OCI-LY3 (cell line): ENCODE results near the gene MYBPC3.
"Not testable (repeated sequence)": the region's sequence is repeated elsewhere in the genome, so short reads cannot be mapped to it uniquely, and the experiment has no call there.

Source experiments
- H2AFZ ChIP-seq: fragments of 200-600, 300-600 bp; shearing (Covaris generic); 2 replicates; pipeline ENCODE4 v1.6.0; 2014; ENCODE audit warnings: antibody characterized with exemption, low read depth, low read length
- H3K27ac ChIP-seq: fragments of 200-600, 300-600 bp; sonication (generic); 2 replicates; pipeline ENCODE4 v1.5.1; 2014; ENCODE audit warnings: mild to moderate bottlenecking, low read length, moderate library complexity, mixed read lengths
- H3K27me3 ChIP-seq: fragments of 200-600, 300-600 bp; sonication (generic); 2 replicates; pipeline ENCODE4 v1.6.1; 2014; ENCODE audit warnings: low read depth, low read length, mixed read lengths
- H3K36me3 ChIP-seq: fragments of 200-600, 300-600 bp; sonication (generic); replicated peaks from 2 replicates; pipeline ENCODE3; 2014; ENCODE audit warnings: low read depth, low read length, mixed read lengths
- H3K4me1 ChIP-seq: fragments of 300-600, 200-600 bp; sonication (generic); 2 replicates; pipeline ENCODE4 v1.6.1; 2014; ENCODE audit warnings: low read length, mixed read lengths
- H3K4me2 ChIP-seq: fragments of 200-600, 300-600 bp; sonication (generic); 2 replicates; pipeline ENCODE4 v1.6.1; 2014; ENCODE audit warnings: low read length, mixed read lengths
- H3K4me3 ChIP-seq: fragments of 300-600, 200-600 bp; sonication (generic); 2 replicates; pipeline ENCODE4 v1.5.1; 2014; ENCODE audit warnings: antibody characterized with exemption, mild to moderate bottlenecking, low read length, moderate library complexity
- H3K79me2 ChIP-seq: fragments of 300-600, 200-600 bp; shearing (Covaris generic); 2 replicates; pipeline ENCODE4 v1.6.1; 2014; ENCODE audit warnings: mild to moderate bottlenecking, low read length, mixed read lengths
- H3K9ac ChIP-seq: fragments of 300-600, 200-600 bp; shearing (Covaris generic); 2 replicates; pipeline ENCODE4 v1.6.0; 2014; ENCODE audit warnings: mild to moderate bottlenecking, low read length, moderate library complexity
- H3K9me3 ChIP-seq: fragments of 200-600, 300-600 bp; shearing (Covaris generic); 2 replicates; pipeline ENCODE4 v1.6.1; 2014; ENCODE audit warnings: low read length, mixed read lengths; ENCODE audit not compliant: insufficient read depth
- H4K20me1 ChIP-seq: fragments of 200-600, 300-600 bp; sonication (generic); 2 replicates; pipeline ENCODE4 v1.6.1; 2016; ENCODE audit warnings: low read length, mixed read lengths; ENCODE audit not compliant: insufficient read depth
- EZH2phosphoT487 ChIP-seq: fragments of 200-600 bp; shearing (Covaris generic); IDR thresholded peaks from 2 replicates; pipeline ENCODE4 v1.6.1; 2018; ENCODE audit warnings: antibody characterized with exemption, mixed run types, low read depth
- TF ChIP-seq, protein P1 (sequence below): fragments of 200-600, 300-600 bp; sonication (generic); IDR thresholded peaks from 2 replicates; pipeline ENCODE4 v1.5.1; 2014; ENCODE audit warnings: antibody characterized with exemption, low read length, low read depth

MYBPC3 gene

DNA sequence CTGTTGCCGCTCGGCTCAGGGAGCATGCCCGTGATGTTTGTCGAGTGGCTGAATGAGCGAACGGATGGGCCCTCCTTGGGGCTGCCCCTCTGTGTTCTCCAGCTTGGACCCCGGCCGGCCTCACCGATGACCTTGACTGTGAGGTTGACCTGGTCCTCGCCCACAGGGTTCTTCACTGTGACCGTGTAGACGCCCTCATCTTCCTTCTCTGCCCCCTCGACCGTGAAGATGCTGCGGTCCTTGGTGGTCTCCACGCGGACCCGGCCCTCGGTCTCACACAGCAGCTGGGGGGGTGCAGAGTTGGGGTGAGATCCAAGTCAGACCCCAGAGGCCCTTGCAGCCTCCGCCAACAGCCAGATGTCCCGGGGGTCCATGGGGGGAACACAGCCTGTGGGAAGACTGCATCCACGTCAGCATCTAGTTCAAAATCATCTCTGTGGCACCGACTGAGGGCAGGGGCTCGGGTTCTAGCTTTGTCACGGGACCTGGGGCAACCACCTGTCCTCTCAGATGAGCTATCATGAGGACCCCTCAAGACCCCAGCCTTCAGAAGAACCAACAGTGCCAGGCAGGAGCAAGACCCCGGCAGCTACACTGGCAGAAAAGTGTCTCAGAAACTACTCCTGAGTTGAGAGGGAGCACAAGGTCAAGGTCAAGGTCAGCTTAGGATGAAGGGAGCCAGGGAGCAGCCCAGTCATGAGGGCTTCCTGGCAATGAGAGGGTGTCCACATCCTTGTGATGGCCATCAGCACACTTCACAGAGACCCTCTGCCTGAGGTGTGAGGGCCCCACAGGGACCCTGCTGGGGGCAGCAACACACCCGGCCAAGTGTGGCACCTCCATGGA, 13.9 kb downstream of the MYBPC3 start:
- H3K4me1 ChIP-seq, result no peaks in the 10 kb centered on the region
- H3K27me3 ChIP-seq, result no peaks in the 10 kb centered on the region
- no peaks in the 10 kb centered on the region for H3K36me3 ChIP-seq
- no peak overlapping the region for H3K4me2 ChIP-seq
- no peak overlapping the region for H3K27ac ChIP-seq
- H3K9ac ChIP-seq, result no peak overlapping the region
- no peaks in the 10 kb centered on the region for H4K20me1 ChIP-seq
- H2AFZ ChIP-seq, result no peak overlapping the region
- H3K79me2 ChIP-seq, result no peaks in the 10 kb centered on the region
- no peak overlapping the region for H3K4me3 ChIP-seq
- TF ChIP-seq, protein P1, sequence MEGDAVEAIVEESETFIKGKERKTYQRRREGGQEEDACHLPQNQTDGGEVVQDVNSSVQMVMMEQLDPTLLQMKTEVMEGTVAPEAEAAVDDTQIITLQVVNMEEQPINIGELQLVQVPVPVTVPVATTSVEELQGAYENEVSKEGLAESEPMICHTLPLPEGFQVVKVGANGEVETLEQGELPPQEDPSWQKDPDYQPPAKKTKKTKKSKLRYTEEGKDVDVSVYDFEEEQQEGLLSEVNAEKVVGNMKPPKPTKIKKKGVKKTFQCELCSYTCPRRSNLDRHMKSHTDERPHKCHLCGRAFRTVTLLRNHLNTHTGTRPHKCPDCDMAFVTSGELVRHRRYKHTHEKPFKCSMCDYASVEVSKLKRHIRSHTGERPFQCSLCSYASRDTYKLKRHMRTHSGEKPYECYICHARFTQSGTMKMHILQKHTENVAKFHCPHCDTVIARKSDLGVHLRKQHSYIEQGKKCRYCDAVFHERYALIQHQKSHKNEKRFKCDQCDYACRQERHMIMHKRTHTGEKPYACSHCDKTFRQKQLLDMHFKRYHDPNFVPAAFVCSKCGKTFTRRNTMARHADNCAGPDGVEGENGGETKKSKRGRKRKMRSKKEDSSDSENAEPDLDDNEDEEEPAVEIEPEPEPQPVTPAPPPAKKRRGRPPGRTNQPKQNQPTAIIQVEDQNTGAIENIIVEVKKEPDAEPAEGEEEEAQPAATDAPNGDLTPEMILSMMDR, result no peak
- TF ChIP-seq EZH2phosphoT487, result no peak
- H3K9me3 ChIP-seq, result no peaks in the 10 kb centered on the region

GRCh38 chr11:47337229-47337924, 15.1 kb downstream of the MYBPC3 start:
- Histone ChIP-seq H3K4me1 (no peaks in the 10 kb centered on the region), H2AFZ (no peak overlapping the region), H3K9me3 (no peaks in the 10 kb centered on the region), H3K27me3 (no peaks in the 10 kb centered on the region), H4K20me1 (no peaks in the 10 kb centered on the region), H3K4me3 (no peak overlapping the region), H3K79me2 (no peaks in the 10 kb centered on the region), H3K4me2 (no peak overlapping the region), H3K27ac (no peak overlapping the region), H3K36me3 (no peaks in the 10 kb centered on the region), H3K9ac (no peak overlapping the region)
- TF ChIP-seq EZH2phosphoT487, result no peak
- TF ChIP-seq, protein P1, result no peak

DNA sequence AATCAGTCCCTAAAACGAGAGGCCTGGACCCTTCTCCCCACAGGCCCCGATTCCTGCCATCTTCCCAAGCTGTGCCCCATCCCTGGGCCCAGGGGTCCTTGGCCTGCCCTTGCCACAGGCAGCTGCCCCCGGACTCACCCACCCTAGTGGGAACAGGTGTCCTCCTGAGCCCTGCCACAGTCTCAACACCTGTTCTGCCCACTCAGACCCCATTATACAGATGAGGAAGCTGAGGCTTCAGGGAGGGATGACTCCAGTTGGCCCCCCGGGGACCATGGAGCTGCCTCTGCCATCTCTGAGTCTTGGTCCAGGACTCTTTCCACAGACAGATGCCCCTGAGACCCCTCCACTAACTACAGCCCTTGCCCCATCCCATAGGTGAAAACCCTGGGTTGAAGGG, 15.9 kb downstream of the MYBPC3 start:
- no peaks in the 10 kb centered on the region for H3K9me3 ChIP-seq
- no peak overlapping the region for H3K27ac ChIP-seq
- H3K9ac ChIP-seq, result no peak overlapping the region
- no peaks in the 10 kb centered on the region for H4K20me1 ChIP-seq
- H3K36me3 ChIP-seq, result no peaks in the 10 kb centered on the region
- no peak overlapping the region for H2AFZ ChIP-seq
- H3K4me1 ChIP-seq, result no peaks in the 10 kb centered on the region
- H3K79me2 ChIP-seq, result no peaks in the 10 kb centered on the region
- H3K27me3 ChIP-seq, result no peaks in the 10 kb centered on the region
- H3K4me3 ChIP-seq, result no peak overlapping the region
- no peak for TF ChIP-seq EZH2phosphoT487
- TF ChIP-seq, protein P1, result no peak
- no peak overlapping the region for H3K4me2 ChIP-seq

DNA sequence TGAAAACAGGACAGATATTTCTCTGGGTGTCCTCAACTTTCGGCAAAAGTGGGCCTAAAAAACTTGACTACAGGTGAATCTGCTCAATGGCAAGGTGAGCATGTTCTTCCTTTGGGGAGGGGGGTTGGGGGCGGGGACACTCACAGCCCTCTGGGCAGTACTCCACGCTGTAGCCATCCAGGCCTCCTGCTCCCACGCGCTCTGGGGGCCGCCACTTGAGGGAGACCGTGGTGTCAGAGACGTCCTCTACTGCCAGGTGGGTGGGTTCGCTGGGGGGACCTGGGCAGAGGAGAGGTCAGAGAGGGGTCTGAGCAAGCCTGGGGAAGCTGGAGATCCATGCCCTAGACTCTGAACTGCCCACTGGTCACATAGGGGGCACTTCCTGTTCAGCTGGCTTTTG, 16.8 kb downstream of the MYBPC3 start:
- Histone ChIP-seq H3K4me3 (no peak overlapping the region), H2AFZ (no peak overlapping the region), H3K36me3 (peaks cover 3% of the 10 kb centered on the region), H3K27ac (no peak overlapping the region), H3K9me3 (no peaks in the 10 kb centered on the region), H3K9ac (no peak overlapping the region), H3K4me1 (peaks cover 2% of the 10 kb centered on the region), H4K20me1 (no peaks in the 10 kb centered on the region), H3K4me2 (no peak overlapping the region), H3K79me2 (no peaks in the 10 kb centered on the region), H3K27me3 (no peaks in the 10 kb centered on the region)
- TF ChIP-seq, protein P1, result no peak
- TF ChIP-seq EZH2phosphoT487, result no peak

DNA sequence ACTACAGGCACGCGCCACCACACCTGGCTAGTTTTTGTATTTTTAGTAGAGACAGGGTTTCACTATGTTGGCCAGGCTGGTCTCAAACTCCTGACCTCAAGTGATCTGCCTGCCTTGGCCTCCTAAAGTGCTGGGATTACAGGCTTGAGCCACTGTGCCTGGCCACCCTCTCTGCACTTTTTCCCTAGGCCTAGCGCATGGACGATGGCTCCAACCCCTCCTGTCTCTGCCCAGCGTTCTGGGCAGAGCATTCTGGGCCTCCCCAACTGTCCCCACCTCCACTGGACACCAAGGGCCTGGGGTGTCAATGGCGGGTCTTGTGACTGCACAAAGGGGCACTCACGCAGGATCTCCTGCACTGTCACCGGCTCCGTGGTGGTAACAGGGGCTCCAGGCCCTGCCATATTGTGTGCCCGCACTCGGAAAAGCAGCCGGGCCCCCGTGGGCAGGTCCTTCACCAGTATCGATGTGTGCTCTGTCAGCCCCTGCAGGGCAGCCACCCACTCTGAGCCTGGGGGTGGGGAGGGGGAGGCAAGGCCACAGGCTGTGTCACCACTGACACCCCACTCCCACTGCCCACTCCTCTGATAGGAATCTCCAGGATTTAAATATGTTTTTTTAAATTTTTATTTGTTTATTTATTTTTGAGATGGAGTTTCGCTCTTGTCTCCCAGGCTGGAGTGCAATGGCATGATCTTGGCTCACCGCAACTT, 17.6 kb downstream of the MYBPC3 start:
- H3K27ac ChIP-seq, H3K4me2 ChIP-seq, H4K20me1 ChIP-seq, H3K9ac ChIP-seq, H3K27me3 ChIP-seq, H3K79me2 ChIP-seq, H3K36me3 ChIP-seq, H3K4me3 ChIP-seq, H3K9me3 ChIP-seq, H2AFZ ChIP-seq: not testable (repeated sequence)
- H3K4me1 ChIP-seq, result peaks cover 11% of the 10 kb centered on the region
